Measurements from ENCODE around the gene CD63. TPM values are rescaled to one million over a fixed set of nuclear protein-coding genes. Genes with fewer than 3 reads are reported as not detected.
A peak's percentile ranks its signal among the peaks of the same experiment; 100 is the strongest.

Gene CD63
- total RNA-seq, 1 experiment from 2014 or later, result 581 TPM

GRCh38 chr12:55702861-55703260 is 25.9 kb downstream of the CD63 start:
- no peaks in the 10 kb centered on the region for H3K4me1 ChIP-seq (ENCODE audit: insufficient read depth, low read length)
- H3K23me2 ChIP-seq (ENCODE audit: insufficient read length, low read depth, low read length, poor library complexity, severe bottlenecking), result peaks cover 13% of the 10 kb centered on the region
- H3K4me3 Mint-ChIP-seq, result no peak overlapping the region
- H3K79me2 ChIP-seq (ENCODE audit: insufficient read depth, low read length), result no peaks in the 10 kb centered on the region; the same call in 1 of the 2 replicates
- peaks cover 6 to 22% (median 12%) of the 10 kb centered on the region in 3 experiments; a peak in 6 of 7 replicates for H3K36me3 Mint-ChIP-seq (ENCODE audit: insufficient read depth in 1 of 3, low read depth in 3 of 3)
- H3K9ac ChIP-seq (ENCODE audit: extremely low read depth, insufficient read length, low read length), result no peak overlapping the region
- H3K4me1 Mint-ChIP-seq, result peaks cover 24 to 28% of the 10 kb centered on the region in 2 experiments
- no peaks in the 10 kb centered on the region; the same call in 1 of the 2 replicates for H3K27me3 ChIP-seq (ENCODE audit: insufficient read depth, low read length)
- no peak overlapping the region for H3K4ac ChIP-seq (ENCODE audit: low read depth, low read length)
- no peak overlapping the region for H3K18ac ChIP-seq (ENCODE audit: insufficient read length, low read depth, low read length)
- H2BK5ac ChIP-seq (ENCODE audit: insufficient read length, low read length), result no peak overlapping the region
- H3K9me3 ChIP-seq (ENCODE audit: control insufficient read depth, low read depth, low read length), result no peaks in the 10 kb centered on the region
- H2BK120ac ChIP-seq (ENCODE audit: low read depth, low read length, poor library complexity, severe bottlenecking), result no peak overlapping the region
- no CpG with 5 or more reads among the region's 8 CpGs for WGBS (ENCODE audit: extremely low coverage, insufficient read length, low lambda C conversion rate)
- peaks cover 5% of the 10 kb centered on the region for H3K79me1 ChIP-seq (ENCODE audit: insufficient read depth, low read depth, low read length, poor library complexity, severe bottlenecking)
- no peaks in the 10 kb centered on the region for H3K9me3 Mint-ChIP-seq
- no peak overlapping the region for H2BK20ac ChIP-seq (ENCODE audit: low read depth, low read length, poor library complexity, severe bottlenecking)
- H3T11ph ChIP-seq (ENCODE audit: low read length), result no peak overlapping the region
- no peak overlapping the region for H3K14ac ChIP-seq (ENCODE audit: insufficient read depth, low read length)
- no peak overlapping the region for H4K5ac ChIP-seq (ENCODE audit: insufficient read length, low read depth, low read length)
- no peak overlapping the region for H4K91ac ChIP-seq (ENCODE audit: insufficient read length, low read depth, low read length)
- H3K23ac ChIP-seq (ENCODE audit: insufficient read length, low read depth, low read length), result no peak overlapping the region
- H3K56ac ChIP-seq (ENCODE audit: insufficient read length, low read depth, low read length), result no peak overlapping the region
- no peak overlapping the region for H2AK5ac ChIP-seq (ENCODE audit: insufficient read length, low read length)
- no peak for TF ChIP-seq CTCF (conservative IDR thresholded peaks at IDR 0.05)
- H2BK15ac ChIP-seq (ENCODE audit: low read depth, low read length), result no peak overlapping the region
- no peak overlapping the region for H2AFZ ChIP-seq (ENCODE audit: low read length)
- DNase-seq, result no peak
- H3K27ac ChIP-seq (ENCODE audit: insufficient read length, low read depth, low read length), result no peak overlapping the region
- H3K4me2 ChIP-seq (ENCODE audit: insufficient read depth, insufficient read length, low read length), result no peak overlapping the region
- H3K27ac Mint-ChIP-seq, result peak overlapping the region in 1 of 3 experiments; percentile 34; a peak in 1 of 7 replicates
- H3K27me3 Mint-ChIP-seq (ENCODE audit: low read depth), result peaks cover 5% of the 10 kb centered on the region
- H4K20me1 ChIP-seq (ENCODE audit: control insufficient read depth, insufficient read depth, insufficient read length), result peaks cover 7% of the 10 kb centered on the region
- no peak overlapping the region for H4K8ac ChIP-seq (replicated peaks; ENCODE audit: insufficient read length, low read depth, low read length)
- H2BK12ac ChIP-seq (ENCODE audit: insufficient read length, low read depth, low read length), result no peak overlapping the region

Data from H9 (cell line).